Hematopoietic multipotent progenitor cell treated with erythropoietin and hydrocortisone succinate and interleukin-3 and kit ligand, for 8 days (in vitro differentiated cells): ENCODE data around the gene CLDN9.

Experiments used
- DNase-seq: peaks from one replicate; pipeline ENCODE4 v3.0.0-alpha.2; 2015

CLDN9 gene, protein sequence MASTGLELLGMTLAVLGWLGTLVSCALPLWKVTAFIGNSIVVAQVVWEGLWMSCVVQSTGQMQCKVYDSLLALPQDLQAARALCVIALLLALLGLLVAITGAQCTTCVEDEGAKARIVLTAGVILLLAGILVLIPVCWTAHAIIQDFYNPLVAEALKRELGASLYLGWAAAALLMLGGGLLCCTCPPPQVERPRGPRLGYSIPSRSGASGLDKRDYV

GRCh38 chr16:3012828-3013420, at the start of gene CLDN9:
Gene CLDN9, plus strand, starts transcription at chr16:3012923. Its CDS starts 440 bp downstream, at chr16:3013363.
- no peak for DNase-seq

- DNase-seq: no peak
These were observed 49.5 kb upstream of the CLDN9 start for GRCh38 chr16:2963074-2963722.

- DNase-seq: no peak
These were observed 48.8 kb upstream of the CLDN9 start, which contains the start of gene KREMEN2 for GRCh38 chr16:2963723-2964474. Gene KREMEN2, plus strand, starts transcription at chr16:2964275. Its CDS starts 246 bp downstream, at chr16:2964521.

- peak; percentile 51 for DNase-seq
These were observed 48.0 kb upstream of the CLDN9 start for GRCh38 chr16:2964475-2965336.

GRCh38 chr16:2966043-2966807, 46.5 kb upstream of the CLDN9 start:
- no peak for DNase-seq

- no peak for DNase-seq
These were observed 45.9 kb upstream of the CLDN9 start for GRCh38 chr16:2966808-2967191.

DNA sequence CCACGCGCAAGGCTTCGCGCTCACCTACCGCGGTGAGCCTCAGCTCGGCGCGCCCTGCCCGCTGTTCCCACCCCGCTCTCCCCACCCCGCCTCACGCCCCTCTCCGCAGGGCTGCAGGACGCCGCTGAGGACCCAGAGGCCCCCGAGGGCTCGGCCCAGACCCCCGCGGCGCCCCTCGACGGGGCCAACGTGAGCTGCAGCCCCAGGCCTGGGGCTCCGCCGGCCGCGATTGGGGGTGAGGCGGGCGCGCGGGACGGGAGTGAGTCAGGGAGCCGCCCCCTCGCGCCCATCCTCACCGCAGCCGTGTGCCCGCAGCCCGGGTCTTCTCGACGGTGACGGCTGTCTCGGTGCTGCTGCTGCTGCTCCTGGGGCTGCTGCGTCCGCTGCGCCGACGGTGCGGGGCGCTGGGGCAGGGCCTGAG, 45.5 kb upstream of the CLDN9 start:
- no peak for DNase-seq

GRCh38 chr16:2967721-2968161, 45.0 kb upstream of the CLDN9 start:
- no peak for DNase-seq

DNA sequence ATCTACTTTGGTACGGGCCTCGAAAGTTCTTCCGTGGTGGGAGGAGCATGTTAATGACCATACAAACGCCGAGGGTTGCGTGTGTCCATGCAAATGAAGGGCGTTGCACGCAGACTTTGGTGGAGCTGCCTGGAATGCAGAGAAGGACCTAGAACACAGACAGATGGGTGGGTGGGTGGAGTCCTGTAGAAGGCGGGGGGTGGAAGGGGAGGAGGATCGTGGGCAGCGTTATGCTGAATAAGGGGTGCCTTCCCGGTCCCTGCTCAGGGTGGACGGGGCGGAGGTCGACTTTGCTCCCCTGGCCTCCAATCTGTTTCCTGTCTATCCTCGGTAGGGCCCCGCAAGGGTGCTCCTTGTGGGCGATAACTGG, 44.4 kb upstream of the CLDN9 start:
- peak; percentile 64 for DNase-seq

GRCh38 chr16:2968738-2969544, 43.8 kb upstream of the CLDN9 start, which contains the start of gene PAQR4:
Gene PAQR4, plus strand, starts transcription at chr16:2969348. Its CDS starts 327 bp downstream, at chr16:2969675.
- DNase-seq: peak; percentile 89

- peak; percentile 80 for DNase-seq
These were observed 42.9 kb upstream of the CLDN9 start for GRCh38 chr16:2969545-2970521.

DNA sequence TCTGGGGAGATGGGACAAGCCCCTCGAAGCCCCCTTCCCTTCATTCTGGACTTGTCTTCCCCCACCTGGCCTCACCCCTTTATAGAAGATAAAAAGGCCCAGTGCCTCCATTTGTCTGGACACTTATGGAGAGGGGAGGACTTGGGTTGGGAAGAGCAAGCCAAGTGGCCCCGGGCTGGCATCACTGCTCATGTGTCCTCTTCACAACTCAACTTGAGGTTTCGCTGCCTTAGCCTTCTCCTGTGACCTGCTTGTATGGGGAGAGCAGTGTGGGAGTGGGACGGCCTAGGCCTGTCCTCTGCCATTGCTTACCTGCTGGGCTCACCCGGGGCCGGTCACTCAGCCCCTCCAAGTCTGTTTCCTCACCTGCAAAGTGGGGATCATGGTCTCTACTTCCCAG, 42.2 kb upstream of the CLDN9 start:
- no peak for DNase-seq

- DNase-seq: no peak
These were observed 41.4 kb upstream of the CLDN9 start for GRCh38 chr16:2971134-2971984.

DNA sequence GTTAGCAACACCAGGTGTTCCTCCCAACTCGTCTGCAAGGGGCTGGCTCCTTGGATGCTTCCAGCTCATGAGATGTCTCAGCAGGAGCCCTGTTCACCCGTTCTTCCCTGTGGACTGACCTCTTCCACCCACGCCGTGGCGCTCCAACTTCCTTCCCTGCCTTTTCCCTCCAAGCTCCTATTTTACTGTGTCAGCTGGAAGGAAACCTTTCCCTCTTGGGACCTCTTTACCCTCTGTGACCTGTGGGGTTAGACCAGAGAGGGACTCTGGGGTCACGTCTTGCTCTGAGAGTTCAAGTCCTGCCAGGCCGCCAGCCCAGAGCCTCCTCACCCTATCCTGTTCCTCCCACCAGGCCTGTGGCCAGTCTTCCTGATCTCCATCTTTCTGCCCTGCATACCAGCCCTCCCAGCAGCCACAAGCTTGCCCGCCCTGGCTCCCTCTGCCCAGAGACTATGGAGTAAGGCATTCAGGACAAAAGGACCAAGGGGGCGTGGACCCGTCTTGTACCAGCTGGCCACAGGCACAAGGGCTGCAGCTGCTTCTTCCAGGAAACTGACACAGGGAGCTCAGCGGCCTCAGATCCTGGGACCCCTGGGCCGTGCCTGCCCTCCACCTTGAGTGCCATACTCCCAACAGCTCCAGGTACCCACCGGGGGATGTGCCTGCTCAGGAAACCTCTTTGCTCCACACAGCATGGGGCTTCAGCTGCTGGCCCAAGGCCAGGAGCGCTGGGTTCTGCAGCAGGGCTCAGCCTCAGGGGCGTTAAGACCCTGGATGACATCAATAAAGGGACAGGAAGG, 40.5 kb upstream of the CLDN9 start:
- DNase-seq: no peak

DNA sequence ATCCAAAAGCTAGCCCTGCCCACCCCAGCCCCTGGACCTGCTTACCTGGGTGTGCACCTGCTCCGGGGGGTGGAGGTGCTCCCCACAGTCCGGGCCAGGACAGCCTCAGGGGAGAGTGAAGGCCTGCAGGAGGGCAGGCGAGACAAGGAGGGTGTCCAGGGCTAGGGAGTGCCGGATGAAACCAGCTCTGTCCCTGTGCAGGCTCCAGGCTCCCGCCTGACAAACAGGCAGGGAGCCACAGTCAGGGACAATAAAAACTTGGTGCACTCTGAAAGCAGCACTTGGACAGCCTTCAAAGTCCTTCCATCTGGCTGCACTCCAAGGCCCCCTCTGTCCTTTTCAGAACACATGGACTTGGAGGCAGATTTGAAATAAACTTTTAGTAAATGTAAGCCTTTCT, 39.6 kb upstream of the CLDN9 start:
- no peak for DNase-seq

DNA sequence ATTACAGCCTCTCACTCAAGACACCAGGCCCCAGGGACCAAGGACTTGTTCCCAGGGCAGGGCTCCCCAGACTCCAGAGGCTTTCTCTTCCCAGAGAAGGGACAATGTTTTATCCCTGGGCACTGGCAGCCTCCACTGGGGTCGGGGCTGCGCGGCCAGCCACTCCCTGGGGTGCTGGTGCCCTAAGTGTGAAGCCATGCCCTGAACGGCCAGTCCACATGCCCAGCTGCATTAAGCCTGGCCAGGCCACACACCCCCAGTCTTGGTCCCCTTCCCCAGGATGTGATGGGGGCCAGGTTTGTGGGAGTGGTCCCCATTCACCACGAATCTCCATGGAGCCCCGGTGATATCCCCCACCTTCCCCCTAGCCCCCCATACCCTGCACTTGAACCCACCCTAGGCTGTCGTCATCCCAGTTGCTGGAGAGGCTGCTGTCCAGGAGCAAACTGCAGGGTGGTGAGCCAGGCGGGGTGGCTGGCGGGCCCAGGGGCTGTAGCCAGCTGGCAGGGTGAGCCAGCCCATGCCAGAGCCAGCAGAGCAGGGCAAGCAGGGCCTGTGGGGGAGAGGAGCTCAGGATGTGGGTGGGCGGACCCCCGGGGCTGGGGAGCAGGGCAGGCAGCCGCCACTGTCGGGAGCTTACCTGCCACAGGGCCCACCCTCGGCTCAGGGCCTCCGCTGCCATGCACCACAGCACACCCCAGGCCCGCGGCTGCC, 39.0 kb upstream of the CLDN9 start:
- no peak for DNase-seq
